HCT116 (cell line): Measurements from ENCODE around the gene FTO. TPM values are rescaled to one million over a fixed set of nuclear protein-coding genes. Genes with fewer than 3 reads are reported as not detected.

Experiments
- ATAC-seq: fragments of 200-7000 bp; cut with Tn5 transposase; 2 replicates; pipeline ENCODE4 v1.9.1; 2020; ENCODE audit warnings: mild to moderate bottlenecking, moderate library complexity
- BruUV-seq: library from RNA; stranded (reverse); fragments of 400-500 nt; replicated peaks from 2 replicates; lab custom pipeline; 2021; lab: Mats Ljungman, UMichigan
- CTCF ChIA-PET: fragments of 300-600 bp; sonication (Branson Sonifier 250); formaldehyde crosslinking; loops from one replicate; lab custom pipeline; 2021; ENCODE audit warnings: antibody characterized with exemption; lab: Charles Lee
- POLR2A ChIA-PET: fragments of 300-600, 350-600 bp; sonication (Branson Sonifier 250); formaldehyde crosslinking; loops from one replicate; lab custom pipeline; 2021; ENCODE audit warnings: antibody characterized with exemption; lab: Charles Lee
- RAD21 ChIA-PET, 2 experiments: fragments of 300-600 bp; sonication (Branson Sonifier 250); formaldehyde crosslinking; loops; one replicate each; lab custom pipeline; 2023; ENCODE audit warnings: low total read pairs in 2 of 2; ENCODE audit not compliant: uncharacterized antibody in 2 of 2, unreplicated experiment in 2 of 2, low non-redundant PET in 1 of 2; lab: Charles Lee
- DNase-seq: peaks from one replicate; pipeline ENCODE4 v3.0.0-alpha.2; 2010; ENCODE audit warnings: low read depth, low spot score
- H2AFZ ChIP-seq: fragments of 200-600 bp; shearing (Covaris generic), sonication (generic); 2 replicates; pipeline ENCODE4 v1.6.1; 2017; ENCODE audit warnings: low read depth, mixed run types, mixed read lengths, antibody characterized with exemption, low read length; ENCODE audit not compliant: poor library complexity, severe bottlenecking
- H3K27ac ChIP-seq: 2 replicates; pipeline ENCODE4 v1.5.1; 2012; ENCODE audit warnings: low read depth, low read length
- H3K27me3 ChIP-seq: fragments of 200-600 bp; sonication (generic); 2 replicates; pipeline ENCODE4 v1.6.1; 2016; ENCODE audit warnings: mixed run types, low read length, mixed read lengths; ENCODE audit not compliant: insufficient read depth
- H3K36me3 ChIP-seq, 2 experiments: fragments of 200-500 bp in 1 of 2; fragments of 200-600 bp in 1 of 2; sonication (Bioruptor generic) in 1 of 2; sonication (generic) in 1 of 2; 2 replicates each; pipeline versions ENCODE4 v1.5.1 to v1.6.1; 2014 to 2016; ENCODE audit warnings: low read length in 2 of 2, inconsistent platforms in 1 of 2, mixed read lengths in 1 of 2, mixed run types in 1 of 2; ENCODE audit not compliant: insufficient read depth in 2 of 2, control insufficient read depth in 1 of 2
- H3K4me1 ChIP-seq, 2 experiments: fragments of 200-600 bp in 1 of 2; sonication (generic) in 1 of 2; 2 replicates each; pipeline versions ENCODE4 v1.5.1 to v1.6.1; 2012 to 2017; ENCODE audit warnings: low read length in 2 of 2, inconsistent platforms in 1 of 2, mild to moderate bottlenecking in 1 of 2, mixed read lengths in 1 of 2, mixed run types in 1 of 2, moderate library complexity in 1 of 2; ENCODE audit not compliant: insufficient read depth in 2 of 2, control insufficient read depth in 1 of 2
- H3K4me2 ChIP-seq: fragments of 200-600 bp; sonication (generic); 2 replicates; pipeline ENCODE4 v1.6.1; 2017; ENCODE audit warnings: mixed run types, low read length, mixed read lengths
- H3K4me3 ChIP-seq, 2 experiments: fragments of 200-600 bp in 1 of 2; sonication (generic) in 1 of 2; replicated peaks in 1 of 2; 2 replicates each; pipeline ENCODE4 v1.5.1; 2011 to 2016; ENCODE audit warnings: low read length in 2 of 2, control low read depth in 1 of 2, low read depth in 1 of 2, mild to moderate bottlenecking in 1 of 2, mixed read lengths in 1 of 2, mixed run types in 1 of 2
- H3K79me2 ChIP-seq: fragments of 200-600 bp; sonication (generic); 2 replicates; pipeline ENCODE4 v1.6.1; 2017; ENCODE audit warnings: mild to moderate bottlenecking, mixed run types, low read length, moderate library complexity, mixed read lengths; ENCODE audit not compliant: insufficient read depth
- H3K9ac ChIP-seq: fragments of 200-600 bp; sonication (generic); 2 replicates; pipeline ENCODE4 v1.6.1; 2016; ENCODE audit warnings: low read length, mixed read lengths
- H3K9me2 ChIP-seq: fragments of 200-600 bp; sonication (generic), shearing (Covaris generic); 2 replicates; pipeline ENCODE4 v1.6.1; 2017; ENCODE audit warnings: mixed run types, mild to moderate bottlenecking, moderate library complexity; ENCODE audit not compliant: insufficient read depth
- H3K9me3 ChIP-seq, 2 experiments: fragments of 200-500 bp in 1 of 2; fragments of 200-600 bp in 1 of 2; sonication (Bioruptor generic) in 1 of 2; sonication (generic) in 1 of 2; 2 replicates each; pipeline ENCODE4 v1.6.1; 2014 to 2017; ENCODE audit warnings: low read length in 2 of 2, mixed read lengths in 2 of 2, inconsistent platforms in 1 of 2, low read depth in 1 of 2, mild to moderate bottlenecking in 1 of 2, mixed run types in 1 of 2, moderate library complexity in 1 of 2; ENCODE audit not compliant: control insufficient read depth in 1 of 2, insufficient read depth in 1 of 2
- H4K20me1 ChIP-seq: fragments of 200-600 bp; sonication (generic), shearing (Covaris generic); 2 replicates; pipeline ENCODE4 v1.6.1; 2017; ENCODE audit warnings: mixed run types, mild to moderate bottlenecking, moderate library complexity; ENCODE audit not compliant: insufficient read depth
- ATF3 ChIP-seq: IDR thresholded peaks from 2 replicates; pipeline ENCODE4 v1.6.1; 2012
- CBX3 ChIP-seq: IDR thresholded peaks from 2 replicates; pipeline ENCODE4 v1.6.1; 2012; ENCODE audit warnings: low read depth
- CEBPB ChIP-seq: IDR thresholded peaks from 2 replicates; pipeline ENCODE4 v1.6.1; 2012; ENCODE audit warnings: low read depth
- CTCF ChIP-seq, 3 experiments: fragments of 200-600 bp in 1 of 3; sonication (generic) in 1 of 3; IDR thresholded peaks in 2 of 3; conservative IDR thresholded peaks in 1 of 3; 2 replicates each; pipeline ENCODE4 v1.5.1; 2012 to 2017; ENCODE audit warnings: low read depth in 2 of 3, low read length in 2 of 3, antibody characterized with exemption in 1 of 3, borderline replicate concordance in 1 of 3, control low read depth in 1 of 3, mild to moderate bottlenecking in 1 of 3, mixed read lengths in 1 of 3, mixed run types in 1 of 3, moderate library complexity in 1 of 3; ENCODE audit not compliant: insufficient read depth in 1 of 3
- POLR2A ChIP-seq: IDR thresholded peaks from 2 replicates; pipeline ENCODE4 v1.7.0; 2011; ENCODE audit warnings: borderline replicate concordance; ENCODE audit not compliant: insufficient read depth, insufficient read length; ENCODE audit errors: extremely low read depth
- RAD21 ChIP-seq: IDR thresholded peaks from 2 replicates; pipeline ENCODE4 v1.6.1; 2012; ENCODE audit warnings: low read depth, mild to moderate bottlenecking
- SIN3A ChIP-seq: IDR thresholded peaks from 2 replicates; pipeline ENCODE4 v1.6.1; 2012; ENCODE audit warnings: low read depth
- ZBTB33 ChIP-seq: IDR thresholded peaks from 2 replicates; pipeline ENCODE4 v1.6.1; 2011; ENCODE audit warnings: mild to moderate bottlenecking, low read length, moderate library complexity; ENCODE audit not compliant: insufficient replicate concordance; ENCODE audit errors: extremely low read depth
- ZFX ChIP-seq: fragments of 450-650 bp; IDR thresholded peaks from 2 replicates; pipeline ENCODE4 v1.6.1; 2017
- intact Hi-C: fragments of 100-400 bp; cut with micrococcal nuclease; formaldehyde crosslinking; loops from 2 replicates; pipeline ENCODE4 v1.10.0; 2022
- total RNA-seq: library from RNA; stranded (reverse); gene quantifications from one replicate; pipeline ENCODE4 v1.2.1, GENCODE V29; 2021; ENCODE audit not compliant: unreplicated experiment

FTO gene
- total RNA-seq, 1 experiment from 2014 or later: 55.2 TPM

GRCh38 chr16:54199487-54200160 lies 495.7 kb downstream of the FTO start:
- H3K4me1 ChIP-seq: no peaks in the 10 kb centered on the region
- ChIA-PET RAD21 (no interaction called here), CTCF (no interaction called here), POLR2A (no interaction called here)
- DNase-seq: no peak
- no peaks in the 10 kb centered on the region for H3K9me2 ChIP-seq
- H3K36me3 ChIP-seq: no peaks in the 10 kb centered on the region
- no peak overlapping the region for H3K27ac ChIP-seq
- intact Hi-C loops: loop anchor here (10.0 kb wide), 1 partner anchor 1055 kb away; no protein-coding TSS in a partner anchor
- H4K20me1 ChIP-seq: no peaks in the 10 kb centered on the region
- no TSS peak for BruUV-seq
- no peaks in the 10 kb centered on the region for H3K79me2 ChIP-seq
- H3K9me3 ChIP-seq: no peaks in the 10 kb centered on the region
- no peaks in the 10 kb centered on the region; the same call in 1 of the 2 replicates for H3K27me3 ChIP-seq
- H3K9ac ChIP-seq: no peak overlapping the region
- TF ChIP-seq ZFX (no peak), RAD21 (no peak), SIN3A (no peak), CEBPB (no peak), ZBTB33 (no peak), CTCF (IDR thresholded peaks at IDR 0.05 in 2 of 3, conservative IDR thresholded peaks at IDR 0.05 in 1 of 3; ENCODE audit: borderline replicate concordance in 1 of 3, insufficient read depth in 1 of 3, low read depth in 2 of 3, low read length in 2 of 3) (no peak), POLR2A (no peak), ATF3 (no peak), CBX3 (no peak)
- H2AFZ ChIP-seq: no peak overlapping the region
- H3K4me3 ChIP-seq: no peak overlapping the region
- H3K4me2 ChIP-seq: no peak overlapping the region
- ATAC-seq: no peak
